Gastroesophageal sphincter (tissue), 4 donors: ENCODE measurements around the gene TRIO. TPM values are rescaled to one million over a fixed set of nuclear protein-coding genes. Genes with fewer than 3 reads are reported as not detected.

Experiments used
- ATAC-seq: fragments of 150-250 bp; one replicate; pipeline ENCODE4 v1.9.1; 2016; ENCODE audit warnings: mild to moderate bottlenecking, moderate library complexity
- H3K27ac ChIP-seq, 4 donors: fragments of 200-600 bp; sonication (generic) in 3 of 4; 1 replicate in 3 of 4; 2 replicates in 1 of 4; pipeline ENCODE4 v1.5.1; 2016 to 2019
- H3K27me3 ChIP-seq: fragments of 200-600 bp; sonication (generic); one replicate; pipeline ENCODE4 v1.5.1; 2019
- H3K36me3 ChIP-seq, 2 donors: fragments of 200-600 bp; sonication (generic); one replicate each; pipeline ENCODE4 v1.5.1; 2019; ENCODE audit warnings: control low read depth in 1 of 2
- H3K4me1 ChIP-seq, 3 donors: fragments of 200-600 bp; sonication (generic); 1 replicate in 2 of 3; 2 replicates in 1 of 3; pipeline ENCODE4 v1.5.1; 2016 to 2019; ENCODE audit warnings: control low read depth in 2 of 3
- H3K4me3 ChIP-seq, 2 donors: fragments of 200-600 bp; sonication (generic); one replicate each; pipeline ENCODE4 v1.5.1; 2019; ENCODE audit warnings: mild to moderate bottlenecking in 1 of 2, moderate library complexity in 1 of 2
- H3K9me3 ChIP-seq, 3 donors: fragments of 200-600 bp; sonication (generic); one replicate each; pipeline ENCODE4 v1.5.1; 2017 to 2019; ENCODE audit warnings: control low read depth in 2 of 3
- CTCF ChIP-seq, 4 experiments: fragments of 200-600 bp in 2 of 4; fragments of 450-650 bp in 2 of 4; sonication (generic) in 1 of 4; IDR thresholded peaks; one replicate each; pipeline ENCODE4 v1.5.1; 2017 to 2019; ENCODE audit warnings: antibody characterized with exemption in 4 of 4, mild to moderate bottlenecking in 2 of 4, moderate library complexity in 2 of 4
- EP300 ChIP-seq: sonication (generic); formaldehyde crosslinking; IDR thresholded peaks from one replicate; pipeline ENCODE4 v1.6.1; 2017; ENCODE audit warnings: antibody characterized with exemption, mild to moderate bottlenecking
- POLR2A ChIP-seq, 2 donors: fragments of 450-650 bp; IDR thresholded peaks; one replicate each; pipeline ENCODE4 v1.6.1; 2017; ENCODE audit warnings: antibody characterized with exemption in 2 of 2, mild to moderate bottlenecking in 2 of 2, moderate library complexity in 1 of 2
- POLR2AphosphoS5 ChIP-seq: sonication (generic); formaldehyde crosslinking; IDR thresholded peaks from one replicate; pipeline ENCODE4 v1.6.1; 2017; ENCODE audit warnings: antibody characterized with exemption
- WGBS, 2 donors: methylation state at CpG; one replicate each; pipeline ENCODE4 v1.1.5; 2018; ENCODE audit warnings: low coverage in 1 of 2; 5-methylcytosine and 5-hydroxymethylcytosine counted together
- total RNA-seq, 4 donors: library from RNA; depleted of rRNA; stranded (reverse); fragments of >200 nt; gene quantifications; one replicate each; pipeline ENCODE4 v1.1.0, GENCODE V29; 2016

TRIO gene
- total RNA-seq, 4 donors from 2014 or later, result 69.2 to 257 (median 172) TPM

- Histone ChIP-seq H3K27ac (no peak overlapping the region), H3K9me3 (no peaks in the 10 kb centered on the region), H3K27me3 (no peaks in the 10 kb centered on the region), H3K36me3 (peaks cover 0 to 75% of the 10 kb centered on the region in 2 donors), H3K4me1 (peaks cover 0 to 28% (median 0%) of the 10 kb centered on the region in 3 donors), H3K4me3 (no peak overlapping the region)
- WGBS, 2 donors, result 89 to 92% methylated on average over 2 of the region's 2 CpGs
- no peak for TF ChIP-seq EP300
- no peak for TF ChIP-seq POLR2A (IDR thresholded peaks at IDR 0.05)
- no peak for TF ChIP-seq CTCF (IDR thresholded peaks at IDR 0.05)
- TF ChIP-seq POLR2AphosphoS5, result no peak
- no peak for ATAC-seq
Measured at GRCh38 chr5:14306329-14306815, 163.2 kb downstream of the TRIO start.

- H3K27me3 ChIP-seq, result no peaks in the 10 kb centered on the region
- ATAC-seq, result no peak
- peaks cover 0 to 77% of the 10 kb centered on the region in 2 donors for H3K36me3 ChIP-seq
- TF ChIP-seq EP300, result no peak
- TF ChIP-seq POLR2A (IDR thresholded peaks at IDR 0.05), result no peak
- no peak for TF ChIP-seq POLR2AphosphoS5
- TF ChIP-seq CTCF (IDR thresholded peaks at IDR 0.05), result no peak
- no peaks in the 10 kb centered on the region for H3K9me3 ChIP-seq
- H3K4me1 ChIP-seq, result peaks cover 0 to 45% (median 0%) of the 10 kb centered on the region in 3 donors
- H3K27ac ChIP-seq, result no peak overlapping the region
- H3K4me3 ChIP-seq, result no peak overlapping the region
- 96 to 99% methylated on average over 5 of the region's 5 CpGs for WGBS, 2 donors
Measured at GRCh38 chr5:14308384-14309154, 165.4 kb downstream of the TRIO start.

- no peak overlapping the region for H3K4me3 ChIP-seq
- no peaks in the 10 kb centered on the region for H3K27me3 ChIP-seq
- peaks cover 0 to 72% of the 10 kb centered on the region in 2 donors for H3K36me3 ChIP-seq
- H3K27ac ChIP-seq, result no peak overlapping the region
- ATAC-seq, result no peak
- H3K4me1 ChIP-seq, result peaks cover 0 to 51% (median 0%) of the 10 kb centered on the region in 3 donors
- no peak for TF ChIP-seq EP300
- no peak for TF ChIP-seq POLR2AphosphoS5
- TF ChIP-seq POLR2A (IDR thresholded peaks at IDR 0.05), result no peak
- no peak for TF ChIP-seq CTCF (IDR thresholded peaks at IDR 0.05)
- H3K9me3 ChIP-seq, result no peaks in the 10 kb centered on the region
Measured at GRCh38 chr5:14309199-14309598, 166.1 kb downstream of the TRIO start.

- peaks cover 0 to 64% of the 10 kb centered on the region in 2 donors for H3K36me3 ChIP-seq
- no peaks in the 10 kb centered on the region for H3K27me3 ChIP-seq
- TF ChIP-seq CTCF (IDR thresholded peaks at IDR 0.05), result no peak
- no peak for TF ChIP-seq EP300
- no peak for TF ChIP-seq POLR2AphosphoS5
- no peak for TF ChIP-seq POLR2A (IDR thresholded peaks at IDR 0.05)
- no peak for ATAC-seq
- no peak overlapping the region for H3K27ac ChIP-seq
- WGBS, 2 donors, result 37 to 57% methylated on average over 3 to 8 of the region's 8 CpGs
- peaks cover 0 to 51% (median 0%) of the 10 kb centered on the region in 3 donors for H3K4me1 ChIP-seq
- H3K4me3 ChIP-seq, result no peak overlapping the region
- H3K9me3 ChIP-seq, result no peaks in the 10 kb centered on the region
Measured at GRCh38 chr5:14309878-14310531, 166.9 kb downstream of the TRIO start.
